AG10803 (cell line): ENCODE data around the gene PTF1A.

Experiments
- DNase-seq: peaks from one replicate; pipeline ENCODE4 v3.0.0; 2010; ENCODE audit warnings: low read depth
- H3K4me3 ChIP-seq: 2 replicates; pipeline ENCODE4 v1.5.1; 2011; ENCODE audit warnings: mild to moderate bottlenecking, low read length, control low read depth
- TF ChIP-seq, protein P1 (sequence below): conservative IDR thresholded peaks from 2 replicates; pipeline ENCODE4 v1.5.1; 2011; ENCODE audit warnings: mild to moderate bottlenecking, low read length, control low read depth, inconsistent platforms

Gene PTF1A

GRCh38 chr10:23199768-23200511 is 7.8 kb downstream of the PTF1A start:
- TF ChIP-seq, protein P1, sequence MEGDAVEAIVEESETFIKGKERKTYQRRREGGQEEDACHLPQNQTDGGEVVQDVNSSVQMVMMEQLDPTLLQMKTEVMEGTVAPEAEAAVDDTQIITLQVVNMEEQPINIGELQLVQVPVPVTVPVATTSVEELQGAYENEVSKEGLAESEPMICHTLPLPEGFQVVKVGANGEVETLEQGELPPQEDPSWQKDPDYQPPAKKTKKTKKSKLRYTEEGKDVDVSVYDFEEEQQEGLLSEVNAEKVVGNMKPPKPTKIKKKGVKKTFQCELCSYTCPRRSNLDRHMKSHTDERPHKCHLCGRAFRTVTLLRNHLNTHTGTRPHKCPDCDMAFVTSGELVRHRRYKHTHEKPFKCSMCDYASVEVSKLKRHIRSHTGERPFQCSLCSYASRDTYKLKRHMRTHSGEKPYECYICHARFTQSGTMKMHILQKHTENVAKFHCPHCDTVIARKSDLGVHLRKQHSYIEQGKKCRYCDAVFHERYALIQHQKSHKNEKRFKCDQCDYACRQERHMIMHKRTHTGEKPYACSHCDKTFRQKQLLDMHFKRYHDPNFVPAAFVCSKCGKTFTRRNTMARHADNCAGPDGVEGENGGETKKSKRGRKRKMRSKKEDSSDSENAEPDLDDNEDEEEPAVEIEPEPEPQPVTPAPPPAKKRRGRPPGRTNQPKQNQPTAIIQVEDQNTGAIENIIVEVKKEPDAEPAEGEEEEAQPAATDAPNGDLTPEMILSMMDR = no peak
- H3K4me3 ChIP-seq = no peak overlapping the region
- no peak for DNase-seq

DNA sequence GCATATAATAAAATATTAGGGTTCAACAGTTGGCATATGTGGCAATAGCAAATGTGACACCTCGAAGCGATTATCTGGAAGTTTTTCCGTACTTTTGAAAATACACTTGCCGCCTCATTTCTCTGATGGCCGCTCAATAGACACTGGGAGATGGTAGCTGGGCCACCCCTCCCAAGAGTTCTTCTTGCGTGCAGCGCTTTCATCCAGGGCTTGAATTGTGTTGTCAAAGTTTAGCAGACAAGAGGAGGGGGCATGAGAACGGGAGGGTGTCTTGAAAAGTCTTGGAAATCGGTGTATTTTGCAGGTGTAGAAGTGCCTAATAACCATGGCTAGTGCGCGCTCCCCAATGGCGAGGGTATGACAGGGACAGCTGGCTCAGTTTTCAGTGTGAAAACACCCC is 8.5 kb downstream of the PTF1A start:
- TF ChIP-seq, protein P1 = no peak
- H3K4me3 ChIP-seq = no peak overlapping the region
- DNase-seq = no peak

DNA sequence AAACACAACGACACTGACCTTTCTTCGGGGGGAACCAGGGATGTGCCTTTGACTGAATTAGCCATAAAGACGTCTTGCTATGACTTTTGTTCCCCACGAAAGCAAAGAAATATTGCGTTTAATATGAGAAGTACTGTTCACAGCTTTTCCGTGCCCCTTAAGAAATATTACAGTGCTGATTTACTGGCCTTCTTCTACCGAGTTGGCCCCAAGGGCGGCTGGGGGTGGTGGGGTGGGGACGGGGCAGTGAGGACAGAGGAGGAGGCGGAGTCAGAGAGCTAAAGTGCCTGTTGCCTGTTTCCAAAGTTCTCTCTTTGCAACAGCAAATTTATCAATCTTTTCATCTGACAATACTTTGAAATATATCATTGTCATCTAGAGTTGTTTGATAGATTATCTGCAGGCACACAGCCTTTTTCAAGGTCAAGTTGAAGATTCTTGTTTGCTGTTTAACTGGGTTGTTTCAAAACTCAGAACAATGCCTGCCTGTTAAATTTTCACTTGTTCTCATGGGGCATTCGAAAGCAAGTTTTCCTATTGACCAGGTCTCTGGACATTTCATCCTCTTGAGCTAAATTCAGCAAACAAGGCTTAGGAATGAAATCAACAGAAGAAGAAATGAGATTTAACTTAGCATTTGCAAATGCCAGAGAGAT is 9.0 kb downstream of the PTF1A start:
- no peak overlapping the region for H3K4me3 ChIP-seq

GRCh38 chr10:23201837-23202236 is 9.7 kb downstream of the PTF1A start:
- TF ChIP-seq, protein P1 = no peak
- no peak for DNase-seq
- H3K4me3 ChIP-seq = no peak overlapping the region

More for the DNA sequence above, 9.0 kb downstream of the PTF1A start:
- DNase-seq = no peak
- TF ChIP-seq, protein P1 = no peak

GRCh38 chr10:23202779-23203178 is 10.7 kb downstream of the PTF1A start:
- no peak for DNase-seq
- no peak overlapping the region for H3K4me3 ChIP-seq
- TF ChIP-seq, protein P1 = no peak

- no peak for DNase-seq
- TF ChIP-seq, protein P1 = no peak
- no peak overlapping the region for H3K4me3 ChIP-seq
Observed at GRCh38 chr10:23203369-23204325, 11.5 kb downstream of the PTF1A start.
